Fibroblast of skin of right biceps (primary cell): Measurements from ENCODE around the gene ZGPAT.
A peak's percentile ranks its signal among the peaks of the same experiment; 100 is the strongest.
"Not testable (repeated sequence)": the region's sequence is repeated elsewhere in the genome, so short reads cannot be mapped to it uniquely, and the experiment has no call there.

Experiments used
- DNase-seq: peaks from one replicate; pipeline ENCODE4 v3.0.0-alpha.2; 2013

ZGPAT gene

GRCh38 chr20:63767456-63767855 is 59.6 kb downstream of the ZGPAT start:
- no peak for DNase-seq

DNA sequence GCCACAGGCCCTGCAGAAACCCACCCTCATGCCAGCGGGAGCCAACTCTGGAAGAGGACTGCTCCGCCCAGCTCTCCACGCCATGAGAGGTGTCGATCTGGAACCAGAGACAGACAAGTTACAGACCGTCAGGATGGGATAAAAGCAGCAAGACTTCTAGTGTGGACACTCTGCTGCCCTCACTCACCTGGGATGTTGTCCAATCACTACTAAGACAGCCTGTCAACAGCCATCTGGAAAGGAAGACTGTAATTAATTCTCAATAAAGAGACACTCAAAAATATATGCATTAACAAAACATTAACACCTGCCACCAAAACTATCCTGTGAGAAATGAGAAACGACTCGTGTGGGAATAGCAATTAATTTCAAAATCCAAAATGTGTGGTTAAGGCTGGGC is 60.0 kb downstream of the ZGPAT start:
- DNase-seq: no peak

- no peak for DNase-seq
These were observed 61.0 kb downstream of the ZGPAT start for GRCh38 chr20:63768591-63769515.

DNA sequence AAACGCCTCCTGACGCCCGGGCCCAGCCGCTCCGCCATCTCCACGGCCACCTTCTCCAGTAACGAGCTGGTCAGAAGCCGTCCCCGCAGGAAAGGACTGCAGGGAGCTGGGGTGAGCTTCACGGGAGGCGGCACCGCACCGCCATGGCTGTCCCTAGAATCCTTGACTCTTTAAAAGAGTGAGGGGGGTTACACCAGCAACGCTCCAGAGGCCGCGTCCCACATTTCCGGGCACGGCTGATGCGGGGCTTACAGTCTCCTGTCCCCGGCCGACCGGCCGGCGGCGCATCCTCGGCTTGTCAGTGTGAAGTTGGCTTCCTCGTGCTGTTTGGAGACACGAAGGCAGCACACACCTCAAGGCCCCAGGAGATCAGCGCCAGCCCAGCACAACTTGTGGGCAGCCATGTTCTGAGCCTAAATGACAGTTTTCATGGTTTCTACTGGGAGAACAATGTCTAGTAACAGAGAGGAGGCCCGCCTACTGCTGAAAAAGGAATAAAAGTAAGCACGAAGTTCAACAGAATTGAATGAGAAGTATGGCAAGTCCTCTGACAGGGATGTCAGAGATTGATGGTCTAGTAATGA is 62.1 kb downstream of the ZGPAT start:
- DNase-seq: no peak

DNA sequence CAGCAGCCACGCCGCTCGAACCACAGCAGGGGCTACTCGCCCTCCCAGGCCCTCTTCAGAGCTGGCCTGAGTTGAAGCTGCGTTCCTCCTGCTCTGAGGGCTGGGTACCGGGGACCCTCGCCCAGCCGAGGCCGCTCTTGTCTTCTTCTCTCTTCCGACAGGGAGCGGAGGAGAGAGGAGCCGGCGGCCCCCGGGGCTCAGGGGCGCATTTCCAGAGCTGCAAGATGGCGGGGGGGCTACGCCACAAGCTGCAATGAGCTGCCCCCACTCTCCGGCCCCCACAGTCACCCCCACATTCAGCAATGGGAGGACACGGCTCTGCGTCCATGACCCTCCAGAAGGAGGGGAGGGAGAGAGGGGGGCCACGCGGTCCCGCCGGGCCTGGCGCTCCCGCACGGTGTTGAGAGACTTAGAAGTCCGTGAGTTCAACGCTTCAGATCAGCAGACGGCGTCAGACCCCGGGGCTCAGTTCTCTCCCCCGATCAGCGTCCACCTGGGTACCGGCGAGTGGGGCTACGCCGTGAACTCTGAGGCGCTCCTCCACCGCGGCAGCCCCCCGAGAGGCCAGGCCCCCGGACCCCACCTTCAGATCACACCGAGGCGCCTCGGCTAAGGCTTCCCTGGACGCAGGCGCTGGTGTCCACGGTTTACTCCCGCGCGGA is 63.3 kb downstream of the ZGPAT start:
- DNase-seq: no peak

GRCh38 chr20:63772781-63773518 is 65.1 kb downstream of the ZGPAT start:
- no peak for DNase-seq

DNA sequence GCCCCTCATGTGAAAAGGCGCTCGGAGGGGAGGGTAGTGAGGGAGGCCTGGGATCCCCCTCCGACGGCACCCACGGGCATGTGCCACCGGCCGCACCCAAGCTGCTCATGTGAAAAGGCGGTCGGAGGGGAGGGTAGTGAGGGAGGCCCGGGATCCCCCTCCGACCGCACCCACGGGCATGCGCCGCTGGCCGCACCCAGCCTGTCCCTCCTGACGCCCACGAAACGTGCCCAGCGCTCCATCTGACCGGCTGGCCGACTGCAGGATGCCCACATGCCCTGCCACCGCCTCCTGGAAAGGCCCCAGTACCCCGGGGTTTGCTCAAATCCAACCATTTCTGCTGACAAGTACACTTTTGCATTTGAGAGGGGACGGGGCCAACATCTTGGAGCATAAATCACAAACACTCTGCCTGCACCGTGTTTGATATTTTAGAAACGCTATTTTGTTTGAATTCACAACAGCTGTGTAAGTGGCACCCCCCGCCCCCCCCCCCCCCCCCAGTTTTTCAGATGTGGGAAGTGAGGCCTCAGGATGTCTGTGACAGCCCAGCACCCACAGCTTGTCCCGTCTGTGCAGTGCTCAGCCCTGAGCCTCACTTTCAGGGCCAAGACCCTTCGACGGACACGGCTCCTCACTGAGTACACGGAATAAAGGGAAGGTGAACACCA is 65.9 kb downstream of the ZGPAT start:
- no peak for DNase-seq

DNA sequence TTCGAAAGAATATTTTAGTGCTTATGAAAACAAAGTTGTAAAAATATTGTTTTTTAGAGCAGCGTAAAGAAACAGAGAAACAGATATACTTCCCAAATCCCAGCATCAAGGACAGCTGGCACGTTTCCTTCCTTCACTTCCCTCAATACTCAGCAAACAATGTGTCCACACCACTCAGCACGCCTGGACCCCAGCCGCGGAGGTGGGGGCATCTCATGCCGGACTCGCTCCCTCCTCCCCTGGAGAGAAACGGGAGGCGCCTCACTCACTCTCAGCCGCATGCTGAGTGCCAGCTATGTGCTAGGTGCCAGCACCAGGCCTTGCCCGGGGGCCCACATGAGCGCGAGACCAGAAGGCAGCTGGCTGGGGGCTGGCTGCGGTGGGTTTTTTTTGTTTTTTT is 66.5 kb downstream of the ZGPAT start:
- DNase-seq: no peak

GRCh38 chr20:63775096-63775978 is 67.5 kb downstream of the ZGPAT start:
- peak; percentile 50 for DNase-seq

DNA sequence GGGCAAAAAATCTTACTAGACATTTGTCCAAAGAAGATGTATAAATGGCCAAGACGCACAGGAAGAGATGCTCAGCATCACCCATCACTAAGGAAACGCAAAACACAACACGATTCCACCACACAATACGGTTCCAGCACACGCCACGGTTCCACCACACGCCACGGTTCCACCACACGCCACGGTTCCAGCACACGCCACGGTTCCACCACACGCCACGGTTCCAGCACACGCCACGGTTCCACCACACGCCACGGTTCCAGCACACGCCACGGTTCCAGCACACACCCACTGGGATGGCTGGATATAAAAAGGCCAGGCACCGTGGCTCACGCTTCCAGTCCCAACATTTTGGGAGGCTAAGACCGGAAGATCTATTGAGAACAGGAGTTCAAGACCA is 69.0 kb downstream of the ZGPAT start:
- not testable (repeated sequence) for DNase-seq

DNA sequence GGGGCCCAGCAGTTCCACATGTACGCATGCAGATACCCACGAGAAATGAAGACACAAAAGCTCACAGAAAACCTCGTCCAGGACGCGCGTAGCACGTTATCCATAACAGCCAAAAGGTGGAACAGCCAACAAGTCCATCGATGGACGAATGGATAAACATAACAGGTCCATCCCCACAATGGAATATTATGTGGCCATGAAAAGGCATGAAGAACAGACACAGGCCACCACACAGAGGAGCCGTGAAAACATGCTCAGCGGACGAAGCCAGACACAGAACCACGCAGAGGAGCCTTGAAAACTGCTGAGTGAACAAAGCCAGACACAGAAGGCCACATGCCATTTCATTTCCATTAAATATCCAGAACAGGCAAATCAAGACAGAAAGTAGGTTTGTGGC is 69.8 kb downstream of the ZGPAT start:
- DNase-seq: no peak

DNA sequence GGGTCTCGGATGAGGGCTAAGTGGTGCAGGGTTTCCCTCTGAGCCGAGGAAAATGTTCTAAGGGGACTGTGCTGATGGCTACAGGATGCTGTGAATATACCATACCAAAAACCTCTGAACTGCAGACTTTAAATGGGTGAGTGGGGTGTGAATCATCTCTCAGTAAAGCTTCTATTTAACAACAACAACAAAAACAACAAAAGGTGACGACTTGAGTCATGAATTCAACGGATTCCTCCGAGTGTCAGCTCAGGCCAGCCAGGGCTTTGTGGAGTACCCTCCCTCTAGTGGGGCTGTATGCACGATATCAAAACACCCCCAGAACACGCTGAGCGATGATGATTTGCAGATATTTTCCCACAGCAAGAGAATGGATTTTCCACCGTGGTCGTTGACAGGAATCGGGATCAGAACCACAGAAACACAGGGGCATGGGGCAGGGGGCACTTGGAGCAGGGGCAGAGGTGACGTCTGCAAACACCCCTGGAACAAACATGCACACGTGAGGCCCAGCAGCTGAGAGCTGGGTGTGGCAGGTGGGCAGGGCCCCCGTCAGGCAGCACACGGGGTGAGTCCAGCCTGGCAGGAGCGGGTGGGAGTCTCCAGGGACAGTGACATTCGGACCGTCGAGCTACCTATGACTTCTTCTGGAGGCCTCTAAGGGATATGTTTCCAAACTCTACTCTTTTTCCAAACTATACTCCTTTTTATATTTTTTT is 70.4 kb downstream of the ZGPAT start:
- no peak for DNase-seq

DNA sequence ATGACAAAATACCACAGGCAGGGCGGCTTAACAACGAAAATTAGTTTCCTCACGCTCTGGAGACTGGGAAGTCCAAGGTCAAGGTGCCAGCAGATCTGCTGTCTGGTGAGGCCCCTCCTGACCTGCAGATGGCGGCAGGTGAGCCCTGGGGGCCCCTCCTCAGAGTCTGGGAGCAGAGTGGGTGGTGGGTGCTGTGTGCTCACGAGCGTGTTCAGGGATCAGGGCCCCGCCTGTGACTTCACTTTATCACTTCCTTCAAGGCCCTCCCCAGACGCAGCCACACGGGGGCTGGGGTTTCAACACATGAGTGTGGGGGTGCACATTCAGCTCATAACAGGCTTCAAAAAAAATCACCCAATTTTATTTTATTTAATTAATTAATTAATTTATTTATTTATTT is 71.0 kb downstream of the ZGPAT start:
- DNase-seq: no peak

DNA sequence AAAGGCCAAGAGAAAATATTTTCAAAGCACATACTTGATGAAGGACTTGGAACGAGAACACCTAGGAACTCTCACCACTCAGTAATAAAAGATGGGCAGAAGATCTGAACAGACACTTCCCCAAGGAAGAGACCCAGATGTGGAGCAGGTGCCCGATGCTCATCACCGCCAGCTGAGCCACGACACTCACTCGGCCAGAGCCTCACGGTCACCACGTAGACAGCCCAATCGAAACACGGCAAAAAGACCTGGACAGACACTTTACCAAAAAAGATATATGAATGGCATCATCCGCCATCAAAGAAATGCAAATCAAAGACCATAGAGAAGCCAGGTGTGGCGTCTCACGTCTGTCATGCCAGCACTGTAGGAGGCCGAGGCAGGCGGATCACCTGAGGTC is 73.3 kb downstream of the ZGPAT start:
- DNase-seq: no peak

DNA sequence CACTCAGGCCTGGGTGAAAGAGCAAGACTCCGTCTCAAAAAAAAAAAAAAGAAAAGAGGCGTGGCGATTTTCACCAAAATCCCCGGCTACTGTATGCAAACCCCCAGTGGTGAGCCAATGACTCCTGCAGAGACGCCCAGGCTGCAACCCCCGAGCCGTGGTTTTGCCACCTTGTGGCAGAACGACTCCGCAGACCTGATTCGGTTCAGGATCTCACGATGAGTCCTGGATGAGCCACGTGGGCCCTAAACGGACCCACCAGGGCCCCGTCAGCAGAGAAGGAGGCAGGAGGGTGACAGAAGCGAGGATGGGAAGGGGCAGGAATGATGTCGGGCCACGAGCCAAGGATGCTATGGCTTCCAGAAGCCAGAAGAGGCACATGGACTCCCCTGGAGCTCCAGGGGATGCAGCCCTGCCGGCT is 74.2 kb downstream of the ZGPAT start:
- DNase-seq: no peak

DNA sequence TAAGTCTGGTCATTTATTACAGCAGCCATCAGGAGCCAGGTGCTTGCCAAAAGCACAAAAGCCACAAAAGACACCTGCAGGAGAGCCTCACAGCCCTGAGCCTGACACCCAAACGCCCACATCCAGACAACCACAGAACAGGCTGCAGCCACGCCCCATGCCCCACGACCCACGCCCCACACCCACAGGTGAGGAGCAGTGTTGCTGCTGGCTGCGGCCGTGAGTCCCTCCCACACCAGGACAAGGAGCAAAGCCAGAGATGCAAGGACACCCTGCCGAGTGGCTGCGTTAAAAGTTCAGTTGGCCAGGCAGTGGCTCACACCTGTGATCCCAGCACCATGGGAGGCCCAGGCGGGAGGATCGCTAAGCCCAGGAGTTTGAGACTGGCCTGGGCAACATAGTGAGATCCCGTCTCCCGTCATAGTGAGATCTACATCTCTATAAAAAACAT is 74.7 kb downstream of the ZGPAT start:
- no peak for DNase-seq

DNA sequence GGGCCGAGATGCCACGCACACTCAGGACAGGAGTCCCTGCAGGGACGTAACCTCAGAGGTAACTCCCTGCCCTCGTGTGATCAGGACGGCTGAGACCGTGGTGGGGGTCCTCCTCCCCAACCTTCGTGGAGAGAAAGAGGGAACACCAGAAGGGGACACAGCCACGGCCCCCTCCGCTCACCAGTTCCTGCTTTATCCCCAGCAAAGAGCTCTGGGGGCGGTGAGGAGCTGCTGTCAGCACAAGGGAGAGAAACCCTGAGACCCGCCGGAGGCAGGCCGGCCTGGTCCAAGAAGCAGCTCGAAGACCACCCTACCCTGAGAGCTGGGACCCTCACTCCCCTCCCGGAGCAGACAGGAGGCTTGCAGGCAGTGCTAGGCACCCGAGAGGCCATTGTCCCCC is 76.1 kb downstream of the ZGPAT start:
- DNase-seq: no peak

DNA sequence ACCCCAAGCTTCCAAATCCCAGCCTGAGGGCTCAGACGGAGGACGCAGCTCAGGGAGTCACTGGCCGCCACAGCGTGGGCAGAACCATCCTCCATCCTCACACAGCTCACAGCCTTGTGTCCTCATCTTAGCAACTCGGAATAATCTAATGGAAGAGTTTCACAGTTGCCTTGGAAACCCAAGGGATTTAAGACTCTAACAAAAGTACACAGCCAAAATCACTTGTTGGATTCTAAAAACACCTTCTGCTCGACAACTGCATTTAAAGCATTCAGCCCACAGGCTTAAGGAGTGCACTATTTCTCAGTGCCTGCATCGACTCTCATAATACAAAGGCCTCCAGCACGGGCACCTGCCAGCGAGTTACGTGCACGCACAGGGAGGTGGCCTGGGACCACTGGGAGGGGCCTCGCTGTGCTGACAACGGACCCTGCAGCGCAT is 77.9 kb downstream of the ZGPAT start:
- no peak for DNase-seq
